MCF 10A (cell line): ENCODE measurements around the gene PAX5. TPM values are rescaled to one million over a fixed set of nuclear protein-coding genes. Genes with fewer than 3 reads are reported as not detected.
A peak's percentile ranks its signal among the peaks of the same experiment; 100 is the strongest.

Experiments used
- BruUV-seq: library from RNA; stranded (reverse); fragments of 400-500 nt; replicated peaks from 2 replicates; lab custom pipeline; 2021; lab: Mats Ljungman, UMichigan
- CTCF ChIA-PET: fragments of 300-600 bp; sonication (Branson Sonifier 250); formaldehyde crosslinking; extraction: SDS; loops from one replicate; lab custom pipeline; 2021; ENCODE audit warnings: antibody characterized with exemption, inconsistent platforms; lab: Yijun Ruan, JAX
- POLR2A ChIA-PET: fragments of 300-600, 350-650 bp; sonication (Branson Sonifier 250); formaldehyde crosslinking; extraction: SDS; loops from one replicate; lab custom pipeline; 2020; ENCODE audit warnings: antibody characterized with exemption, inconsistent platforms; lab: Yijun Ruan, JAX
- DNase-seq: peaks from one replicate; pipeline ENCODE4 v3.0.0-alpha.2; 2018; ENCODE audit not compliant: unreplicated experiment
- H3K27ac Mint-ChIP-seq: one replicate; pipeline ENCODE4 v1.8.0; 2022; ENCODE audit warnings: mild to moderate bottlenecking, low read depth, mixed read lengths; ENCODE audit not compliant: unreplicated experiment
- H3K27me3 Mint-ChIP-seq: one replicate; pipeline ENCODE4 v1.8.0; 2022; ENCODE audit warnings: mixed read lengths; ENCODE audit not compliant: insufficient read depth, unreplicated experiment
- H3K36me3 Mint-ChIP-seq: one replicate; pipeline ENCODE4 v1.8.0; 2022; ENCODE audit warnings: mild to moderate bottlenecking, moderate library complexity, mixed read lengths; ENCODE audit not compliant: insufficient read depth, unreplicated experiment
- H3K4me1 Mint-ChIP-seq: one replicate; pipeline ENCODE4 v1.8.0; 2022; ENCODE audit warnings: mixed read lengths; ENCODE audit not compliant: insufficient read depth, unreplicated experiment
- H3K4me3 Mint-ChIP-seq: one replicate; pipeline ENCODE4 v1.8.0; 2022; ENCODE audit warnings: mild to moderate bottlenecking, moderate library complexity, mixed read lengths; ENCODE audit not compliant: unreplicated experiment
- H3K9me3 Mint-ChIP-seq: one replicate; pipeline ENCODE4 v1.8.0; 2022; ENCODE audit warnings: mixed read lengths; ENCODE audit not compliant: unreplicated experiment
- intact Hi-C: fragments of 100-400 bp; cut with micrococcal nuclease; formaldehyde crosslinking; loops from 2 replicates; pipeline ENCODE4 v1.14.1; 2022
- total RNA-seq: library from RNA; stranded (reverse); gene quantifications from 2 replicates; pipeline ENCODE4 v1.2.3, GENCODE V29; 2022
- TF ChIP-seq, protein P1 (sequence below): fragments of 200-600 bp; IDR thresholded peaks from one replicate; pipeline ENCODE4 v1.8.0; 2022; ENCODE audit warnings: antibody characterized with exemption, mild to moderate bottlenecking; ENCODE audit not compliant: unreplicated experiment

The PAX5 gene
- total RNA-seq, 1 experiment from 2014 or later = not detected

DNA sequence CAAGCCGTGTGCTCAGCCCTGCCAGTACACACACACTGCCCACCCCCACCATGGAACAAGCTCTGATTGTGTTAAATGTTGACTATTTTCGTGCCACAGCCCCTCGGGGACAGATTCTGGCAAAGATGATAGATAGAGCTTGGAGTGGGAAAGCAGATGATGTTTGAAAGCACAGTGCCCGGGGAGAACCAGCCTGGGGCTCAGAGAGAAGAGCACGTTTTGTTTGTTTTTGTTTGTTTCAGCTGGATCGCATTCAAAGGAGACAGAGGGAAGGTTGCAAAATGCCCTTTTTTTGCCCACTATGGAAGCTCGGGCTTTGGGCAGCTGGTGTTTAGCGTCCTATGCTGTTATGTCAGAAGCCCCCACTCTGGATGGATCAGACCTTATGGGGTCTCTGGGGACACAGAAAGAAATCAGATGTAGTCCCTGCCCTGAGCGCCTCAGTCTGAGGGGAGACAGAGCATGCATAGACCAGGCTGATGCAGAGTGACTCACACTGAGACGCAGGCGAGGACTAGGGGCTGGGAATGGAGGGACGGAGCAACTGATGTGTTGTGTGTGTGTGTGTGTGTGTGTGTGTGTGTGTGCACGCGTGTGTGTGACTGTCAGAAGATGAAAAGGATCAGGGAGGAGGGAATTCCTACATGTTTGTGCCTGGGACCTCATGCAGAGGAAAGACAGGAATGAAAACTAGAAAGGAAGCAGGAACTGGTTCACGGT, 231.7 kb downstream of the PAX5 start:
- no peak overlapping the region for H3K4me3 Mint-ChIP-seq
- no peaks in the 10 kb centered on the region for H3K4me1 Mint-ChIP-seq
- DNase-seq = peak; percentile 39
- CTCF ChIA-PET = interaction anchor here (0.6 to 0.9 kb wide), 2 partner anchors 117 to 170 kb away, joined by 3 to 5 read pairs; no protein-coding TSS in a partner anchor
- H3K27ac Mint-ChIP-seq = no peak overlapping the region
- POLR2A ChIA-PET = no interaction called here
- H3K9me3 Mint-ChIP-seq = no peaks in the 10 kb centered on the region
- intact Hi-C loops = no loop called here
- no TSS peak for BruUV-seq
- peaks cover 45% of the 10 kb centered on the region for H3K27me3 Mint-ChIP-seq
- H3K36me3 Mint-ChIP-seq = no peaks in the 10 kb centered on the region
- TF ChIP-seq, protein P1, sequence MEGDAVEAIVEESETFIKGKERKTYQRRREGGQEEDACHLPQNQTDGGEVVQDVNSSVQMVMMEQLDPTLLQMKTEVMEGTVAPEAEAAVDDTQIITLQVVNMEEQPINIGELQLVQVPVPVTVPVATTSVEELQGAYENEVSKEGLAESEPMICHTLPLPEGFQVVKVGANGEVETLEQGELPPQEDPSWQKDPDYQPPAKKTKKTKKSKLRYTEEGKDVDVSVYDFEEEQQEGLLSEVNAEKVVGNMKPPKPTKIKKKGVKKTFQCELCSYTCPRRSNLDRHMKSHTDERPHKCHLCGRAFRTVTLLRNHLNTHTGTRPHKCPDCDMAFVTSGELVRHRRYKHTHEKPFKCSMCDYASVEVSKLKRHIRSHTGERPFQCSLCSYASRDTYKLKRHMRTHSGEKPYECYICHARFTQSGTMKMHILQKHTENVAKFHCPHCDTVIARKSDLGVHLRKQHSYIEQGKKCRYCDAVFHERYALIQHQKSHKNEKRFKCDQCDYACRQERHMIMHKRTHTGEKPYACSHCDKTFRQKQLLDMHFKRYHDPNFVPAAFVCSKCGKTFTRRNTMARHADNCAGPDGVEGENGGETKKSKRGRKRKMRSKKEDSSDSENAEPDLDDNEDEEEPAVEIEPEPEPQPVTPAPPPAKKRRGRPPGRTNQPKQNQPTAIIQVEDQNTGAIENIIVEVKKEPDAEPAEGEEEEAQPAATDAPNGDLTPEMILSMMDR = no peak

DNA sequence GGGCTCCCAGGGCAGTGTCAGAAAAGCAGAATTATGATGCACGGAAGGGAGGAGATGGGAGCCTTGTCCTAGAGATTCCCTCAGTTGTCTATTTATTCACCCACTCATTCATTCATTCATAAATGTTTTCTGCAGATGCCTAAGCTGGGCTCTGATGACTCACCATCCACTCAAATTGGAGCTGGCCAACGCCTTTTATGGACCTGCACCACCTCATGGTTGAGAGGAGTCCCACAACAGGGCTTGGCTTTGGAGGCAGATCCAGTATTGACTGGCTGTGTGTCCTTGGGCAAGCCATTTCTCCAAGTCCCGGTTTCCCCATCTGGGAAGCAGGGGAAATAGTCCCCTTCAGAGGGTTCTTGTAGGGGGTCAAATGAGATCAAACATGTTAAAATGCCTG, 233.6 kb downstream of the PAX5 start:
- H3K27ac Mint-ChIP-seq = no peak overlapping the region
- no TSS peak for BruUV-seq
- H3K27me3 Mint-ChIP-seq = peaks cover 45% of the 10 kb centered on the region
- no peaks in the 10 kb centered on the region for H3K36me3 Mint-ChIP-seq
- H3K4me3 Mint-ChIP-seq = no peak overlapping the region
- no peaks in the 10 kb centered on the region for H3K4me1 Mint-ChIP-seq
- DNase-seq = peak; percentile 6
- intact Hi-C loops = no loop called here
- ChIA-PET POLR2A (interaction anchor here (0.7 to 1.1 kb wide), 3 partner anchors 10 to 54 kb away, joined by 3 read pairs; no protein-coding TSS in a partner anchor), CTCF (interaction anchor here (0.5 to 1.3 kb wide), 4 partner anchors 9 to 68 kb away, joined by 3 to 5 read pairs (median 4); no protein-coding TSS in a partner anchor)
- TF ChIP-seq, protein P1 = no peak
- H3K9me3 Mint-ChIP-seq = no peaks in the 10 kb centered on the region

DNA sequence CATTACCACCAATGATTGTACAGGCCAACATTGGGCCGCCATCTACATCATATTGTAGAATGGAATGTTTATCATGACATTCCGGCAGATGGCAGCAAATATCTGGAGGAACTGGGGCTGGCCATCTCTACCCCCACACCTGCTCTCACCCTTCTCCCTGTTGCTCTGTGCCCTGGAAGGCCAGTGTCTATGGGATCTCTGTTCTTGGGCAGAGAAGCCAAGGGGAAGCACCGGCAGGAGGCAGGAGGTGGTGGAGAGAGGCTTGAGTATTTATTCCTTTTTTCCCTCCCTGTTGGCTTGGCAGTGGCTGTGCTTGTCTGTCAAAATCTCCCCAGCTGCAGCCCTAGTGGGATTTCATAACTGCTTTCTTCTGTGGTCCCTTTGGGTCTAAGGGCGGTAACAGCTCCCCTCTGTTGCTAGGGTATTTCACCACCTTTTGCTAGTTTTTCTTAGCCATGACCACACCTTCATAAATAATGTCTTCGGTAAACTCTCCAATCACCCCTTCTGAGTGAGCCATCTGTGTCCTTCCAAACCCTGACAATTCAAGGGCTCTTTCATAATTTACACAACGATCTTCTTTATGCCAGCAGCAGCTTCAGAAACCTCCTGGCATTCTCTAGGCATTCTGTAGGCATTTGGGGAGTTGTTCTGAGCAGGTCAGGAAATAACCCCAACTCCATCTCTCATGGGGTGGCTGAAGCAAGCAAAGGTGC, 235.6 kb downstream of the PAX5 start:
- DNase-seq = peak; percentile 49
- POLR2A ChIA-PET = interaction anchor here (0.6 kb wide), 1 partner anchor 55 kb away, joined by 4 read pairs; no protein-coding TSS in a partner anchor
- no TSS peak for BruUV-seq
- Mint-ChIP-seq H3K27me3 (peaks cover 38% of the 10 kb centered on the region), H3K27ac (no peak overlapping the region), H3K9me3 (no peaks in the 10 kb centered on the region), H3K4me1 (no peaks in the 10 kb centered on the region), H3K4me3 (no peak overlapping the region), H3K36me3 (no peaks in the 10 kb centered on the region)
- TF ChIP-seq, protein P1 = peak; percentile 39
- CTCF ChIA-PET = interaction anchor here (0.8 to 1.3 kb wide), 3 partner anchors 50 to 531 kb away, joined by 3 to 4 read pairs (median 3); no protein-coding TSS in a partner anchor
- intact Hi-C loops = no loop called here
